H54 (cell line): ENCODE measurements around the gene PPP2R5E.

Experiments
- DNase-seq: peaks from one replicate; pipeline ENCODE4 v3.0.0; 2011; ENCODE audit warnings: low spot score, mixed read lengths; ENCODE audit not compliant: insufficient read length
- FAIRE-seq: peaks from 3 replicates; lab custom pipeline; 2011; peaks lifted over from hg19 to GRCh38; lab: Jason Lieb, UNC
- POLR2A ChIP-seq: IDR thresholded peaks from 2 replicates; pipeline ENCODE4 v1.6.1; 2011; ENCODE audit warnings: low read depth, mild to moderate bottlenecking, low read length

PPP2R5E gene

DNA sequence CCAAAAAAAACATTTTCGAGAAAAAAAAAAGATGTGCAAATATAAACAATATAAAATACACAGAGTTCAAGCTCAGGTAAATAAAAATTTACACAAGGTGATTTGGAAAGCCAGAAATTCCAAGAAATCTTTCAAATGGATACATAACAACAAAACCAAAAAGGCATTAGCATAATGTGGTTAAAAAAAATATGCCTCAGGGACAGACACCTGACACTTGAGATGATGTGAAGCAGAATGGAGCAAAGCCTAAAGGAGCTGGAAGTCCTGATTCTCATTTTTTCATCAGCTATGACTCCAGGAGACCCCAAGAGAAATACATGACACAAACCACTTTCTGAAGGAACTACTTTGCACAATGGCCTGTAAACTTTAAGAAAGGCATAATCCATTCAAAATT, 98.6 kb downstream of the PPP2R5E start:
- TF ChIP-seq POLR2A, result no peak
- no peak for FAIRE-seq
- DNase-seq, result no peak

DNA sequence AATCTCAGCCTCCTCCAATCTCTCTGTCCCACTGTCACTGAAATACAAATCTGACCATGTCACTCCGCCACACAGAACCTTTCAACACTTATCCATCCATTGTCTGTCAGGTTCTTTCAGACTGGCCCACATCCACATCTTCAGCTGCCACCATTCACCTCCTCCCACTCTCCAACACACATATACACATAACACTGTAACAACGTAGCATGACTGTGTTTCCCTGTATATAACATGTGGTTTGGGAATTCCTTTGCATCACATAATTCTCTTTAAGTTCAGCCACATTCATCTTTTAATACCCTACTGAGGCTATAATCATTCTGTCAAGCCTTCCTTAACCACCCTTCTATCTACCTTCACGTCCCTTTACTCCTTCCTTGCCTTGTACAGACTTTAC, 99.2 kb downstream of the PPP2R5E start:
- DNase-seq (no peak), FAIRE-seq (peak; percentile 72)
- TF ChIP-seq POLR2A, result no peak

DNA sequence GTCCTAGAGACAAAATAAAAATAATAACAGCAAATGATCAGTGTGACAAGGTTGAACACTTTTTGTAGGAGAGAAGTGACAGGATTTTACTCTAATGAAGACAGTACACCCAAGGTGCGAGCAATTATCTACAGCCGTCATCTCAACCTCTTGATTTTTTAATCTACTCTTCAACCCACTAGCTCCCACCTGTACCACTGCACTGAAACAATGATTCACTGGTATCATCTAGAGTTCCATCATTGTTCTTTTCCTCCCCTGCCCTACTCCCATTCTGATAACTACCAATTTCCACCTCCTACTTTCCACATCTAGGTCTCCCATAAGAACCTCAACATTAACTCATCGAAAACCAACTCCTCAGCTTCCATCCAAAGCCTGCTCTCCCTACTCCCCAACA, 99.8 kb downstream of the PPP2R5E start:
- no peak for TF ChIP-seq POLR2A
- no peak for FAIRE-seq

DNA sequence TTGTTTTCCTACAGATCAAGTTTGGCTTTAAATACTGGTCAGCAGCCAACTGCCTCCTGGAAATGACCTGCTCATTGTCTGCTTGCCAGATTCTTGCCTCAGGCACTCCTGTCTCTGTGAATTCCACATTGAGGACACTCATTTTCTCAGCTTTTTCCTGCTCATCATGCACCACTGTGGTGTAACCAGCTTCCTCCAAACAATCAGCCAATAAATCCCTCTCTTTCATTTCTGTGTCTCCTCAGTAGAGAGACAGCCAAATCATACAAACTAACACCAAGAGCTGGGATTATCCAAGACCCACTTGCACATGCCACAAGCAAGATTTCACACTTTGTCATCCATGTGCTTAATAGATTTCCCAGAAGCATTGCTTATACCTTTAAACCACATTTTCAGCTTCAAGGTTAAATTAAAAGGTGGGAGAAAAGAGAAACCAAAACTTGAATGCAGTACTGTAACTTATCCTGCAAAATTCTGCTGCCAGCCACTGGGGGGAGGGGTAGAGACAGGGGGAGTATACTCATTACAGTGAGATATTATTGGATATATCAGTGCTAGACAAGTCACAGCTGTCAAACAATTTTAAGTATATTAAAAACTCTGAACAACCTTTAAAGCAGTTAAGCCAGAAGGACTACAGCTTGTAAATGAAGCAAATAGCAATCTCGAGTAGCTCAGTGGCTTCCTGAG, 105.0 kb downstream of the PPP2R5E start:
- DNase-seq, result peak; percentile 71
- peak; percentile 100 for FAIRE-seq
- TF ChIP-seq POLR2A, result no peak

More for the DNA sequence above, 99.8 kb downstream of the PPP2R5E start:
- no peak for DNase-seq

DNA sequence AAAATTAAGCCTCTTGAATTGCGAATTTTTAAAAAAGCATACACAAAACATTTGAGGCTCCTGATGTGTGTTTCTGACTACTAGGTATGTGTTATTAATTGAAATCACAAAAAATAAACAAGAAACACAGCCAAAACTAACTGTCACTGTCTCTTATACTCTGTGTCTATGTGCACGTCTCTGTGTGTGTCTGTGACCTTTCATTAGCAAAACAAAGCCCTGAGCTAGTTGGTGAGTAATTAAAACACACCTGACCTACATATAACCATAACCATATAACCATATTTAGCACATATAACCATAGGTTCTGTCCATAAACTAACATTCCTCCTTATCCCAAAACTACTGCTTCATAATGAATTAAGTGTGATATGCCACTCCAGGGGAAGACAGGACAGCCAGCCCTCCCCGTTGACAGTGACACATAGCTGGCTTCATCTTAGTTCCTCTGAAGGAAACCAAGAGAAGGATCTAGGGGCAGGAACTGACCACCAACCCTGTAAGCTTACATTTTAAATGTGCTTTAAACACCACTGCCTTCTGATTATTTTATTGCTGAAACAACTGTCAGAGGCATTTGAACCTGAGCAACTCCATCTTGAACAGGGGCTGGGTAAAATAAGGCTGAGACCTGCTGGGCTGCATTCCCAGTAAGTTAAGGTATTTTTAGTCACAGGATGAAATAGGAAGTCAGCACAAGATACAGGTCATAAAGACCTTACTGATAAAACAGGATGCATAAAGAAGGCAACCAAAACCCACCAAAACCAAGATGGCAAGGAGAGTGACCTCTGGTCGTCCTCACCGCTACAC, 106.7 kb downstream of the PPP2R5E start:
- no peak for TF ChIP-seq POLR2A
- FAIRE-seq, result no peak
- no peak for DNase-seq

DNA sequence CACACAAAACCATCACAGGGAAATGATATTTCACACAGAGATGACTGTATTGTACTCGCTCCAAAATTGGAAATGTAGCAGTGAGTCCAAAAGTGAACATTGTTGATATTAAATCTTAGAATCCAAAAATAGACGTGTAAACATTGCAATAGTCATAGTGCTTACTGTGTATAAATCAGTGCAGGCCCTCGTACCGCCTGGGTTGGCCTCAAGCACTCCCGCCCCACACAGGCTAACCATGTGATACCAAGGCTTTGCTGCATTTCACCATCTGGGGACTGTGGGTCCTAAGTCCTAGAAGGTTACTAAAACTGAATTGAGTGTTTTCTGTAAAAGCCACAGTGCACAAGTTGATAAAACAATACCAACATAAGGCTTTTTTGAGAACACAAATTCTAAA, 107.3 kb downstream of the PPP2R5E start:
- FAIRE-seq (no peak), DNase-seq (no peak)
- TF ChIP-seq POLR2A, result no peak

DNA sequence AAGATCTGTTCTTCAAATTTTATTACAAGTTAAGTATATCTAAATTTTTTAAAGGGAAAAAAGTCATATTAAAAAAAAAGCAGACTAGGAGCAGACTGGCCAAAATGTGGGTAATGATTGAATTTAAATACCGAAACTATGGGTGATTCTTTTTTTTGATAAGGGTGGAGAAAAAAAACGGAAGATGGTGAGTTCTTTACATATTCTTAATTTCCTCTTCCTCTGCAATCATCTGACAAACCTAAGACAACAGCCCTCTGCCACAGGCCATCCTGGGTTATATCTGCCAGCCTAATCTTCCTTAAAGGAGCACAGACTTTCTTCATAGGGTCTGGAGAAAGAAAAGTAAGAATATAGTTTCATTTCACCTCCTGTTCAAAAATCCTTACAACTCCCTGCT, 108.0 kb downstream of the PPP2R5E start:
- no peak for DNase-seq
- no peak for FAIRE-seq
- no peak for TF ChIP-seq POLR2A

DNA sequence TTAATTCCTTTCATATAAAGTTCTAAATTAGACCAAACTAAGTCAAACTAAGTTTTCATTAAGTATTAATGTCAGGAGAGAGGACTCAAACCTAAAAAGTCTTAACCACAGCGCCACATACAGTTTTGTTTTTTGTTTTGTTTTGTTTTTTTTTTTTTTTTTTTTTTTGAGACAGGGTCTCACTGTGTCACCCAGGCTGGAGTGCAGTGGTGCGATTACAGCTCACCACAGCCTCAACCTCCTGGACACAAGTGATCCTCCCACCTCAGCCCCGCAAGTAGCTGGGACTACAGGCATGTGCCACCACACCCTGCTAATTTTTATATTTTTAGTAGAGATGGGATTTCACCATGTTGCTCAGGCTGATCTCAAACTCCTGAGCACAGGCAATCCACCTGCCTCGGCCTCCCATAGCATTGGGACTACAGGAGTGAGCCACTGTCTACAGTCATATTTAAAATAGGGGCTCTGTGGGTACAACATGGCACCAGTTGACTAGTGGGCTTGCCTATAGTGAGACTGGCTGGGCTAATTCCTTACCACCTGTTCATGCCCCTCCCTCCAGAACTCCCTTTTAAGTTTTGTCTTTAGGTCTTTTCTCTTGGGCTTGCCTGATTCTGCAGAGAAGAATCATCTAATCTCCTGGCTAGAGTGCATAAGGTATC, 110.2 kb downstream of the PPP2R5E start:
- DNase-seq, result no peak
- no peak for TF ChIP-seq POLR2A
- FAIRE-seq, result no peak

DNA sequence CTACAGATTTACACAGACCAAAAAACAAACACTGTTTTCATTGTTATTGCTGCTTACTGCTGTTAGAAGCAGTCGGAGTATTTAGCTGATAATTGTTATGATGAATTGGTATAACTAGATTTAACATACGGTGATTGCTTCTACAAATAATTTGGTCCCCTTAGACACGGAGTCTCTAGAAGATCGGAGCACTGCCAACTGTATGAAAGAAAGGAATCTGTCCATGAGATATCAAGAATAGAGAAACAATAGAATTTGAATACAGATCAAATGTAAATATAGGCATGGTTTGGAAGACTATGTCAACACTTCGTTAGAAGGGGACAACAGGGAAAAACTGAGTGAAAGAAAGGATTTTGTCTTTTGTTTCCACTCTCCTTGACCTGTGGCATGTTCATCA, 110.9 kb downstream of the PPP2R5E start:
- FAIRE-seq (no peak), DNase-seq (no peak)
- no peak for TF ChIP-seq POLR2A

DNA sequence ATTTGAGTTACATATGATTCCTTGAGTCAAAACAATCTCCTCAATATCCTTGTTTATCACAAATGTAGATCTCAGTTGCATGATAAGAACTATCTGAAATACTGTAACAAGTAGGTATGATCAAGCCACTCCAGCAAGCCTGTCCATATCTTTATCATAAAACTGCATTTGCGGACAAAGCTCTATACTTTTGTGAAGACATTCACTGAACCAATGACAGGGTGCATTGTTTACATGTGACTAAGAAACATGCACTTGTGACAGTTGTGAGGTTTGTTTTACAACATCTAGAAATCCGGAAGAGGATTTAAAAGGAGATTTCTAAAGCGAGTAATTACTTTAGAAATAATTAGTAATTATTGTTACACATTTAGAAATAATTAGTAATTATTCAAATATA, 111.7 kb downstream of the PPP2R5E start:
- no peak for DNase-seq
- peak; percentile 15 for FAIRE-seq
- no peak for TF ChIP-seq POLR2A

DNA sequence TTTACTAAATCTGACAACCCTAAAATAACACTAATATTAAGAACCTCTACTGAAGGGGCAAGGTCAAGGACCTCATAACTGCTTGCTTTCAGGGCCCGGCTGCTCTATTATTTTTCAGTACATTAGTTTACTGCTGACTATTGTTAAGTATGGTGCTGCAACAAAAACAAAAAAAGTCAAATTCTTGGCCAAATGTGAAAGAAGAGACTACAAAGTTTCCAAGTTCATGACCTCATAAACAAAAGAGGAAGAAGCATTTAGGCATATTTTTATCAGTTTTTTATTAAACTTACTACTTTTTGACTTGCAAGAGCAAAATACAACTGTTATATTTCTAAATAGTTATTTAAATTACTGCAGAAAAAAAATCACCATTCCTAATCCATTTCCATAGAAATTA, 114.7 kb downstream of the PPP2R5E start:
- no peak for FAIRE-seq
- DNase-seq, result no peak
- no peak for TF ChIP-seq POLR2A

DNA sequence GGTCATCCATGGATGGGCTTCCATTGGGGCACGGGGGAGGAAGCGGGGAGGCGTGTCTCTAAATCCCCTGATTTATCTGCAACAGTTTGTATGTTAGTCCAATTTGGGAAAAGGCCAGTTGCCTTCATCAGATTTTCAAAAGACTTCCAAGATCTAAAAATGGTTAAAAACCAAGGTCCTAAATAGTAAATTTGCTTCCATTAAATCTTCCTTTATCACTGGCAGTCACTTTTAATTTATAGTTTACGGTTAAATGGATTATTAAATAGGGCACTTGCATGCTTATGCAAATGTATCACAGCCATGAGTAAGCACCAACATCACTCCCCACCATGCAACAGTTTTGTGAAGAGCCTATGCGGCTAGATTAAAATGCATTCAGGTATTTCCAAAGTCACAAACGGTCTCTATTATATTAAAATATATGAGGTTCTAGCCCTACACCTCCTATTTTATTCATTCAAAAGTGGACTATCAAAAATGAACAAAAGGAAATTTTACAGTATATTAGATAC, 116.3 kb downstream of the PPP2R5E start:
- TF ChIP-seq POLR2A, result no peak
- FAIRE-seq (no peak), DNase-seq (no peak)

DNA sequence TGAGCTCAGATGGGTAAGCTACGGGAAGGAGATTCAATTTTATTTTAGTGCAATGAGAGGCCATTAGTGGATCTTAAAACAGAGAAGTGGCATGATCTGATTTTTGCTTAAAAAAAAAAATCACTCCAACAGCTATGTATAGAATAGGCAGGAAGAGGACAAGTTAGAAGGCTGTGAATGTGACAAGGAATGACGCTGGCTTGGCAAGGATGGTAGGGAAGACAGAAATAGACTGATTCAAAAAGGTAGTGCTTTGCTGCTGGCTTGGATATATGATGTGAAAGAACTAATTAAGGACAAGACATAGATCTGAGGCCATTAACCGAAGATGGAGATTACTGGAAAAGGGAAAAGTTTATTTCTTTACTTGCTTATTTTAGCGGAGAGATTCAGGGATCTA, 119.3 kb downstream of the PPP2R5E start:
- TF ChIP-seq POLR2A, result no peak
- DNase-seq, result no peak
- no peak for FAIRE-seq

DNA sequence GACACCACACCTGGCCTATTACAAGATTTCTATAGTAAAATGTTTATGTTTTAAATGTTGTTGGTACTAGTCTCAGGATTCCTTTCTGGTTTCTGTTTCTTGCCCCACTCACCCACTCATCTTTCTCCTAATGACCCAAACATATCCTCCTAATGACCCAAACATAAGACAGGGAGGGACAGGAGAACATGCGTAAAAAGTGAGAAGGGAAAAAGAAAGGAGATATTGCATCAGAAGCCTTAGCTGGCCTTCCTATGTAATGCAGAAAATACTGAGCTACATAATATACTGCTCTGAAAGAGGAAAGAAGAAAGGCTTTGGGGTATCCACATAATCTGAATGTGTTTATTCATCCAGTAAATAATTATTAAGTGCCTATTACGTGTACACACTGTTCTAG, 119.8 kb downstream of the PPP2R5E start:
- DNase-seq, result no peak
- no peak for TF ChIP-seq POLR2A
- no peak for FAIRE-seq
